Astrocyte of the cerebellum (primary cell): ENCODE measurements around the gene ATP2C2.

Experiments used
- DNase-seq: peaks from one replicate; pipeline ENCODE4 v3.0.0-alpha.2; 2011; ENCODE audit warnings: low read depth
- H3K4me3 ChIP-seq: 2 replicates; pipeline ENCODE4 v1.5.1; 2011; ENCODE audit warnings: mild to moderate bottlenecking, low read depth, low read length, moderate library complexity
- CTCF ChIP-seq: IDR thresholded peaks from 2 replicates; pipeline ENCODE4 v1.5.1; 2012; ENCODE audit warnings: low read length, low read depth, moderate library complexity, mild to moderate bottlenecking; ENCODE audit errors: missing control alignments
- in situ Hi-C: cut with HindIII; loops from 2 replicates; pipeline ENCODE4 v1.10.0; 2017; ENCODE audit warnings: low sequenced_read_pairs

ATP2C2 gene

GRCh38 chr16:84475643-84476240, 107.4 kb downstream of the ATP2C2 start:
- no peak overlapping the region for H3K4me3 ChIP-seq
- no peak for TF ChIP-seq CTCF
- DNase-seq: no peak
- in situ Hi-C loops: no loop called here

GRCh38 chr16:84476401-84476800, 108.1 kb downstream of the ATP2C2 start:
- in situ Hi-C loops: no loop called here
- DNase-seq: no peak
- no peak overlapping the region for H3K4me3 ChIP-seq
- TF ChIP-seq CTCF: no peak

GRCh38 chr16:84477661-84478060, 109.3 kb downstream of the ATP2C2 start:
- no peak for TF ChIP-seq CTCF
- in situ Hi-C loops: no loop called here
- no peak for DNase-seq

DNA sequence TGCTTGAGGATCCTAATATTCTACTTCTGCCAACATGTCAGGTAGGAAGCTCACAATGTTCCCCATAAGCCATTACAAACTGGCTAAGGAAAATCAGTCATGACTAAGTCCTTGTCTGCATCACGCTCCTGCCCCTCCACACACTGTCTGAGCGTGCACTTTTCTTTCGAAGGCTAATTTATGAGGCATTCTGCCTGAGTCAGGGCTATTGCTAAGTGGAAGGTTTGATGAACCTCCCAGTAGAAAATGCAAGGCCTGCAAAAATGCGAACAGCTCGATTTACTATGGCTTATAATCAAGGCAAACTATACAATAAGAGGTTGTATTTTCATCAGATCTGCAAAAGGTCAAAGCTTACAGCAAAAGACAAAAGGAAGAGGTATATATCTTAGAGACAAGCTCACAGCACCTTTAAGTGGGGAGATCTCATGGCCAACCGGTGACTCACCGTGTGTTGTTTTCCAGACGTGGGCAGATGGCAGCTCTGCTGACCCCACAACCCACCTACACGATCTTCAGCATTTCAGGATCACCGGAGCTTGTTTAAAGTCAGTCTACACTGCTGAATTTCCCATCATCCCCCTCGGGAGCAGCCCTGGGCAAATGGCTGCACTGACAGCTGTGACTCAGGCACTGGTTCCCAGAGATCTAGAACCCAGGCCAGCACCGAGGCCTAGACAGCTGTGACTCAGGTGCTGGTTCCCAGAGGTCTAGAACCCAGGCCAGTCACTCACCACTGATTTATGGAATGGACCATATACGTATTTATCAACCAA, 110.0 kb downstream of the ATP2C2 start:
- in situ Hi-C loops: no loop called here
- no peak overlapping the region for H3K4me3 ChIP-seq
- no peak for TF ChIP-seq CTCF
- peak; percentile 22 for DNase-seq

More at GRCh38 chr16:84477661-84478060, 109.3 kb downstream of the ATP2C2 start:
- no peak overlapping the region for H3K4me3 ChIP-seq

- no peak overlapping the region for H3K4me3 ChIP-seq
- no peak for DNase-seq
- no peak for TF ChIP-seq CTCF
- in situ Hi-C loops: no loop called here
Observed at GRCh38 chr16:84479716-84480450, 111.5 kb downstream of the ATP2C2 start.

GRCh38 chr16:84481051-84481735, 112.9 kb downstream of the ATP2C2 start:
- no peak for DNase-seq
- no peak for TF ChIP-seq CTCF
- in situ Hi-C loops: no loop called here
- no peak overlapping the region for H3K4me3 ChIP-seq
